Uterus (tissue), 2 donors: ENCODE measurements around the gene AKT2.

ENCODE experiments used
- CTCF ChIP-seq, 4 experiments: fragments of 200-600 bp in 2 of 4; fragments of 450-650 bp in 2 of 4; sonication (generic) in 2 of 4; IDR thresholded peaks; one replicate each; pipeline ENCODE4 v1.5.1; 2016 to 2019; ENCODE audit warnings: antibody characterized with exemption in 4 of 4, mild to moderate bottlenecking in 2 of 4, moderate library complexity in 1 of 4
- POLR2A ChIP-seq, 2 donors: fragments of 450-650 bp; IDR thresholded peaks; one replicate each; pipeline ENCODE4 v1.6.1; 2016; ENCODE audit warnings: antibody characterized with exemption in 2 of 2, mild to moderate bottlenecking in 1 of 2, moderate library complexity in 1 of 2

- TF ChIP-seq POLR2A (IDR thresholded peaks at IDR 0.05): no peak
- TF ChIP-seq CTCF (IDR thresholded peaks at IDR 0.05): no peak
Measured at GRCh38 chr19:40236026-40236355, 49.2 kb downstream of the AKT2 start.
